ENCODE results near the gene CLTB. TPM values are rescaled to one million over a fixed set of nuclear protein-coding genes. Genes with fewer than 3 reads are reported as not detected.
A peak's percentile ranks its signal among the peaks of the same experiment; 100 is the strongest.

CLTB gene
- total RNA-seq, 1 experiment from 2014 or later = 354 TPM

DNA sequence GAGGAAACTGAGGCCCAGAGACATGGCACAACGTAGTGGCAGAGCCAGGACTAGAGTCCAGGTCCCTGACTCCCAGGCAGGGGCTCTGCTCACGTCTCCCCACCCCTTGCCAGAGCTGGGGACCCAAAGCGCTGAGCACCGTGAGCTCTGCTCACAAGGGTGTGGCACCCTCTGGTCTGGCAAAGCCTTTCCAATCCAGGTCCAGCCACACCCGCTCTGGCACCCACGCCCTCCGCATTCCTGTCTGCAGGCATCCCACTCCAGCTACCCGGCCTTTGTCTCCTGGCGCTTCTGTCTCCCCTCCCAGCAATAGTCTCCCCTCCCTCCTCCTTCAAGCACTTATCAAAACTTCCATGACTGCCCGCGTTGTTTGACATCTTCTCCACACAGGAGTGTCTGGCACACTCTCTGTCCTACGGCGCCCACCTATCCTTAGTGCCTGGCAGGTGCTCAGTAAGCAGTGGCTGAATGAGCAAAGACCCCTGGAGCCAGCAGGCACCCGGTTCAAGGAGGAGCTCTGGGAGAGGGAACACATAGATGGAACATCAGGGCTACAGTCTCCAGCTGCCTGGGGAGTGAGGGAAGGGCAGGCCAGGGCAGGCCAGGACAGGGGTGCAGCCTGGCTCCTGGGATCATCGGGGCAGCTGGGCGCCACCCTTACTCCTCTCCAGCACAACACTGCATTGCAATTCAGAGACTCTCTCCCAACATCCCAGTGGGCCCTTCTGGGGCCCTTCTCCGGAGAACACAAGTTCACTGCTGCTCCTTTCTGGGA lies 15.8 kb downstream of the CLTB start:
- no TSS peak for BruUV-seq (replicated peaks)
- H3K4me3 ChIP-seq (ENCODE audit: low read length) = no peak overlapping the region

DNA sequence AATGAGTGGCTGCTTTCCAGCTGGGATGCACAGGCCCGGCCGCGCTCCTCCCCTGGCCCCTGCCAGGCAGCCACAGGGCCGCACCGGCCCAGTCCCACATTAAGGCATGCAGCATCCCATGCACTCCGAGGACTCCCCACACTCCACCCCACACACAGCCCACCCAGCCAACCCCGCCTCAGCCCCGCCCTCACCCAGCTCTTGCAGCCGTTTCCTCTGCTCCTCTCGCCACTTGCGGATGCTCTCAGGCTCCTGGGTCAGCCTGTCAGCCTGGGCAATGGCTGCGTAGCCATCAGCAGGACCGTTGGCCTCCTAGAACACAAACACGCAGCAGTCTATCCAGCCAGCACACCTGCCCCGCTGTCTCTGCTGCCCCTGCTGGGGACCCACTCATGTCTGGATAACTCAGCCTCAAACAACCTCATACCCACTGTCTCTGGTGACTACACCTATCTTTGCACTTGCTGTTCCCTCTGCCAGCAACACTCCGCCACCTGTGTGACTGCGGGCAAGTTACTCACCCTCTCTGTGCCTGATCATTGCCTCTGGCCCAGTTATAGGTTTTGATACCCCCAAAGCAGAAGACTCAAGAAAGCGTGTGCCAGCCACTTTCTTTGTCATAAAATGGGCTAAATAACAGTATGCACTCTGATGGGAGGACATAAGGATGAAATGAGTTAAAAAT lies 18.5 kb downstream of the CLTB start:
- no TSS peak for BruUV-seq (replicated peaks)
- ChIA-PET CTCF (no interaction called here), POLR2A (ENCODE audit: unreplicated experiment) (no interaction called here)
- Histone ChIP-seq H4K20me1 (ENCODE audit: low read length) (no peaks in the 10 kb centered on the region), H2AFZ (ENCODE audit: low read length) (no peak overlapping the region), H3K9me2 (replicated peaks; ENCODE audit: low read length) (no peaks in the 10 kb centered on the region), H3K79me2 (ENCODE audit: low read length) (0 out of 2 replicates have a peak, but pooled peaks cover 3% of the 10 kb centered on the region), H3F3A (ENCODE audit: low read length, unreplicated experiment) (no peaks in the 10 kb centered on the region), H3K4me1 (ENCODE audit: insufficient read depth, low read length) (peaks cover 12% of the 10 kb centered on the region), H3K27me3 (ENCODE audit: low read length) (no peaks in the 10 kb centered on the region), H3K27ac (ENCODE audit: low read length) (no peak overlapping the region), H3K9ac (ENCODE audit: low read length) (no peak overlapping the region), H3K36me3 (ENCODE audit: low read depth, low read length) (peaks cover 13% of the 10 kb centered on the region), H3K9me3 (ENCODE audit: low read length) (no peaks in the 10 kb centered on the region), H3K4me2 (ENCODE audit: low read length) (no peak overlapping the region), H3K4me3 (ENCODE audit: low read length) (no peak overlapping the region)
- intact Hi-C loops (cut with micrococcal nuclease) = no loop called here
- DNase-seq = no peak
- ATAC-seq = no peak
- no peak for TF ChIP-seq EZH2 (IDR thresholded peaks at IDR 0.05; ENCODE audit: low read length, unreplicated experiment)
- no peak for TF ChIP-seq EZH2phosphoT487 (IDR thresholded peaks at IDR 0.05; ENCODE audit: borderline replicate concordance, low read length)
- TF ChIP-seq, protein P1, sequence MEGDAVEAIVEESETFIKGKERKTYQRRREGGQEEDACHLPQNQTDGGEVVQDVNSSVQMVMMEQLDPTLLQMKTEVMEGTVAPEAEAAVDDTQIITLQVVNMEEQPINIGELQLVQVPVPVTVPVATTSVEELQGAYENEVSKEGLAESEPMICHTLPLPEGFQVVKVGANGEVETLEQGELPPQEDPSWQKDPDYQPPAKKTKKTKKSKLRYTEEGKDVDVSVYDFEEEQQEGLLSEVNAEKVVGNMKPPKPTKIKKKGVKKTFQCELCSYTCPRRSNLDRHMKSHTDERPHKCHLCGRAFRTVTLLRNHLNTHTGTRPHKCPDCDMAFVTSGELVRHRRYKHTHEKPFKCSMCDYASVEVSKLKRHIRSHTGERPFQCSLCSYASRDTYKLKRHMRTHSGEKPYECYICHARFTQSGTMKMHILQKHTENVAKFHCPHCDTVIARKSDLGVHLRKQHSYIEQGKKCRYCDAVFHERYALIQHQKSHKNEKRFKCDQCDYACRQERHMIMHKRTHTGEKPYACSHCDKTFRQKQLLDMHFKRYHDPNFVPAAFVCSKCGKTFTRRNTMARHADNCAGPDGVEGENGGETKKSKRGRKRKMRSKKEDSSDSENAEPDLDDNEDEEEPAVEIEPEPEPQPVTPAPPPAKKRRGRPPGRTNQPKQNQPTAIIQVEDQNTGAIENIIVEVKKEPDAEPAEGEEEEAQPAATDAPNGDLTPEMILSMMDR (conservative IDR thresholded peaks at IDR 0.05; ENCODE audit: low read depth, low read length) = no peak

More for the DNA sequence above, 15.8 kb downstream of the CLTB start:
- Histone ChIP-seq H3K79me2 (ENCODE audit: low read length) (0 out of 2 replicates have a peak, but pooled peaks cover 3% of the 10 kb centered on the region), H3K9me2 (replicated peaks; ENCODE audit: low read length) (no peaks in the 10 kb centered on the region), H3K9me3 (ENCODE audit: low read length) (no peaks in the 10 kb centered on the region), H2AFZ (ENCODE audit: low read length) (no peak overlapping the region), H3K9ac (ENCODE audit: low read length) (no peak overlapping the region), H3K36me3 (ENCODE audit: low read depth, low read length) (peaks cover 5% of the 10 kb centered on the region), H4K20me1 (ENCODE audit: low read length) (no peaks in the 10 kb centered on the region), H3K4me2 (ENCODE audit: low read length) (peak overlapping the region; percentile 15; the same call in 1 of the 2 replicates), H3K4me1 (ENCODE audit: insufficient read depth, low read length) (peaks cover 25% of the 10 kb centered on the region), H3K27ac (ENCODE audit: low read length) (no peak overlapping the region), H3F3A (ENCODE audit: low read length, unreplicated experiment) (no peaks in the 10 kb centered on the region), H3K27me3 (ENCODE audit: low read length) (no peaks in the 10 kb centered on the region)
- intact Hi-C loops (cut with micrococcal nuclease) = no loop called here
- ChIA-PET POLR2A (ENCODE audit: unreplicated experiment) (no interaction called here), CTCF (no interaction called here)
- TF ChIP-seq, protein P1 (conservative IDR thresholded peaks at IDR 0.05; ENCODE audit: low read depth, low read length) = no peak
- no peak for TF ChIP-seq EZH2 (IDR thresholded peaks at IDR 0.05; ENCODE audit: low read length, unreplicated experiment)
- ATAC-seq (peak; percentile 82), DNase-seq (peak; percentile 56)

DNA sequence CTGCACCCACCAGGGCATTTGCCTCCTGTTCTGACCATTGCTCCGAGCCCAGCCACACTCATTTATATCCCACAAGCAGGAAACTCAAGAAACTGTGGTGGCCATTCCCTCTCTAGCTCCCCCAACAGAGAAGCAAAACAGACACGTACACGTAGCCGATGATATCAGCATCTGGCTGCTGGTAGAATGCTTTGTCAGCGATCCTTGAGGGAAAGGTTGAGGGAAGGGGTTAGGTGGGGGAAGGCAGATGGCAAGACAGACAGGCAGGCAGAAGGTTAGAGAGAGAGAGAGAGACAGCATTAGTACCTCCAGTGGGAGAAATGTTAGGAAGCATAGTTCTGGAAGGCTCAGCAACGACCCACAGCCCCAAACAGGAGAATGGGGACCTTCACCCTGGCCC lies 20.0 kb downstream of the CLTB start:
- POLR2A ChIA-PET (ENCODE audit: unreplicated experiment) = no interaction called here
- no peak for ATAC-seq

More for the DNA sequence above, 20.0 kb downstream of the CLTB start:
- H3K4me2 ChIP-seq (ENCODE audit: low read length) = no peak overlapping the region
- no peak overlapping the region for H3K4me3 ChIP-seq (ENCODE audit: low read length)
- H3K27ac ChIP-seq (ENCODE audit: low read length) = no peak overlapping the region
- H3K27me3 ChIP-seq (ENCODE audit: low read length) = no peaks in the 10 kb centered on the region
- no peaks in the 10 kb centered on the region for H3K9me2 ChIP-seq (replicated peaks; ENCODE audit: low read length)
- no peak overlapping the region for H2AFZ ChIP-seq (ENCODE audit: low read length)
- BruUV-seq (replicated peaks) = no TSS peak
- peaks cover 19% of the 10 kb centered on the region for H3K36me3 ChIP-seq (ENCODE audit: low read depth, low read length)
- no peak for TF ChIP-seq EZH2phosphoT487 (IDR thresholded peaks at IDR 0.05; ENCODE audit: borderline replicate concordance, low read length)
- TF ChIP-seq, protein P1 (conservative IDR thresholded peaks at IDR 0.05; ENCODE audit: low read depth, low read length) = no peak
- TF ChIP-seq EZH2 (IDR thresholded peaks at IDR 0.05; ENCODE audit: low read length, unreplicated experiment) = no peak
- CTCF ChIA-PET = no interaction called here
- H3K4me1 ChIP-seq (ENCODE audit: insufficient read depth, low read length) = peaks cover 12% of the 10 kb centered on the region
- DNase-seq = no peak
- H3K9ac ChIP-seq (ENCODE audit: low read length) = no peak overlapping the region
- no peaks in the 10 kb centered on the region for H3K79me2 ChIP-seq (ENCODE audit: low read length)
- intact Hi-C loops (cut with micrococcal nuclease) = no loop called here
- H3K9me3 ChIP-seq (ENCODE audit: low read length) = no peaks in the 10 kb centered on the region
- H3F3A ChIP-seq (ENCODE audit: low read length, unreplicated experiment) = no peaks in the 10 kb centered on the region
- no peaks in the 10 kb centered on the region for H4K20me1 ChIP-seq (ENCODE audit: low read length)
